ENCODE results near the gene NAB1. TPM values are rescaled to one million over a fixed set of nuclear protein-coding genes. Genes with fewer than 3 reads are reported as not detected.

The NAB1 gene
- total and polyA plus RNA-seq, 8 donors: 7.2 to 23.4 (median 10.5) TPM

GRCh38 chr2:190716176-190716807 lies 67.4 kb downstream of the NAB1 start:
- no peak for DNase-seq
- WGBS, 2 donors: 92 to 94% methylated on average over 1 of the region's 1 CpG
- H3K27ac ChIP-seq: no peak overlapping the region
- ATAC-seq: peak in 1 of 4 donors; percentile 31
- no peak for TF ChIP-seq CTCF (IDR thresholded peaks at IDR 0.05)
- no peak overlapping the region for H3K4me3 ChIP-seq
- intact Hi-C loops (cut with DNase I): no loop called here
- no peak for FAIRE-seq
- H3K36me3 ChIP-seq: no peaks in the 10 kb centered on the region
- H3K27me3 ChIP-seq: no peaks in the 10 kb centered on the region
- no peaks in the 10 kb centered on the region for H3K9me3 ChIP-seq
- no peaks in the 10 kb centered on the region for H3K4me1 ChIP-seq

GRCh38 chr2:190717306-190717705 lies 68.4 kb downstream of the NAB1 start:
- intact Hi-C loops (cut with DNase I): no loop called here
- no peak for ATAC-seq
- TF ChIP-seq CTCF (IDR thresholded peaks at IDR 0.05): no peak
- H3K27me3 ChIP-seq: no peaks in the 10 kb centered on the region
- no peak overlapping the region for H3K4me3 ChIP-seq
- DNase-seq: no peak
- 79 to 83% methylated on average over 3 of the region's 3 CpGs for WGBS, 2 donors
- H3K36me3 ChIP-seq: no peaks in the 10 kb centered on the region
- no peak overlapping the region for H3K27ac ChIP-seq
- no peak for FAIRE-seq
- no peaks in the 10 kb centered on the region for H3K9me3 ChIP-seq
- no peaks in the 10 kb centered on the region for H3K4me1 ChIP-seq

- H3K4me1 ChIP-seq: no peaks in the 10 kb centered on the region
- H3K27ac ChIP-seq: no peak overlapping the region
- no peak overlapping the region for H3K4me3 ChIP-seq
- 78 to 85% methylated on average over 15 of the region's 15 CpGs for WGBS, 2 donors
- no peaks in the 10 kb centered on the region for H3K9me3 ChIP-seq
- intact Hi-C loops (cut with DNase I): no loop called here
- TF ChIP-seq CTCF (IDR thresholded peaks at IDR 0.05): no peak
- H3K27me3 ChIP-seq: no peaks in the 10 kb centered on the region
- FAIRE-seq: no peak
- DNase-seq: peak in 1 of 6 donors; percentile 33
- no peaks in the 10 kb centered on the region for H3K36me3 ChIP-seq
- ATAC-seq: no peak
Observed at GRCh38 chr2:190717764-190718651, 69.1 kb downstream of the NAB1 start.

GRCh38 chr2:190718652-190719526 lies 70.0 kb downstream of the NAB1 start:
- intact Hi-C loops (cut with DNase I): no loop called here
- Histone ChIP-seq H3K27me3 (no peaks in the 10 kb centered on the region), H3K36me3 (no peaks in the 10 kb centered on the region), H3K4me3 (no peak overlapping the region), H3K27ac (peak overlapping the region in 1 of 4 donors; percentile 42), H3K4me1 (no peaks in the 10 kb centered on the region), H3K9me3 (no peaks in the 10 kb centered on the region)
- FAIRE-seq (no peak), DNase-seq (peak in 3 of 6 donors; percentile 18 to 40 (median 31)), ATAC-seq (peak; percentile 46 to 95 (median 84))
- TF ChIP-seq CTCF (IDR thresholded peaks at IDR 0.05): no peak
- WGBS, 2 donors: 47 to 48% methylated on average over 7 of the region's 7 CpGs
